ENCODE data around the gene OMP.

Gene OMP

DNA sequence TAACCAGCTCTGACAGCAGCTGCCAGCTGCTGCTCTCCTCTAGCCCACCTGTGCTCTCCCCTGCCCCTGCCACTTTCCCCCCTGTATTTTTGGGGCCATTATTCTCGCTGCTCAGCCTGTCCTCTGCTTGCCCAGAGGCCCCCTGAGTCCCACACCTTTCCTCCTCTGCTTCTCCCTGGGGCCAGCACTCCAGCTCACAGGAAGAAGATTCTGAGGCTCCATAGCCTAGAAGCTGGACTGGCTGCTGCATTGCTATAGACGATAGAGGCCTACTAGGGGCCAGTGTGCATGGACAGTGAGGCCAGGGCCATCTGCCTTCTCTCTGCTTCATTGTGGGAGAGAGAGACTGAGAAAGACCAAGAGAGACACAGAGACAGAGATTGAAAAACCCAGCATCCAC, 679 bp downstream of the OMP start:
- Histone ChIP-seq H3K4me3 (ENCODE audit: low read depth, low read length) (no peak overlapping the region), H3K27me3 (ENCODE audit: control insufficient read depth, insufficient read depth, low read length) (no peaks in the 10 kb centered on the region), H3K4me1 (ENCODE audit: control insufficient read depth, insufficient read depth, low read length) (no peaks in the 10 kb centered on the region), H3K9ac (ENCODE audit: low read depth, low read length) (no peak overlapping the region), H3K9me3 (ENCODE audit: control insufficient read depth, insufficient read depth, low read length) (no peaks in the 10 kb centered on the region), H3K36me3 (ENCODE audit: control insufficient read depth, insufficient read depth, low read length) (no peaks in the 10 kb centered on the region)

DNA sequence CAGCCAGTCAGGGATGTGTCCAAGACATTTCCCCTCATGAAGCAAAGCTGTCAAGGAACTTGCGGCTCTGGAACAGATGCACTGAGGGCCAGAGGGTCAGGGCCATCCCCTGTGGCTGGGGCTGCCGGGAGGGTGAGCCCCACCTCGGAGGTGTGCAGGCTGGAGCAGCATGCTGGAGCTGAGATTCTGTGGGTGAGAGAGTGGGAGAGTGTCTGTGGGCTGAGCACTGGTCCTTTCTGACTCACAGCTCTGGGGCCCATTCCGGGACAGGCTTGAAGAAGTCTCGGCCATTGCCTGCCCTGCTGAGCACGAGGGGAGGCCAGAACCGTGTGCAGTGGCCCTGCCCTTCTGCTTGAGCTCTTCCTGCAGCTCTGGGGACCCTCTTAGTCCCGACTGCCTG, 2.1 kb downstream of the OMP start:
- Histone ChIP-seq H3K9ac (ENCODE audit: low read depth, low read length) (no peak overlapping the region), H3K27me3 (ENCODE audit: control insufficient read depth, insufficient read depth, low read length) (no peaks in the 10 kb centered on the region), H3K36me3 (ENCODE audit: control insufficient read depth, insufficient read depth, low read length) (no peaks in the 10 kb centered on the region), H3K9me3 (ENCODE audit: control insufficient read depth, insufficient read depth, low read length) (no peaks in the 10 kb centered on the region), H3K4me1 (ENCODE audit: control insufficient read depth, insufficient read depth, low read length) (no peaks in the 10 kb centered on the region), H3K4me3 (ENCODE audit: low read depth, low read length) (no peak overlapping the region)

DNA sequence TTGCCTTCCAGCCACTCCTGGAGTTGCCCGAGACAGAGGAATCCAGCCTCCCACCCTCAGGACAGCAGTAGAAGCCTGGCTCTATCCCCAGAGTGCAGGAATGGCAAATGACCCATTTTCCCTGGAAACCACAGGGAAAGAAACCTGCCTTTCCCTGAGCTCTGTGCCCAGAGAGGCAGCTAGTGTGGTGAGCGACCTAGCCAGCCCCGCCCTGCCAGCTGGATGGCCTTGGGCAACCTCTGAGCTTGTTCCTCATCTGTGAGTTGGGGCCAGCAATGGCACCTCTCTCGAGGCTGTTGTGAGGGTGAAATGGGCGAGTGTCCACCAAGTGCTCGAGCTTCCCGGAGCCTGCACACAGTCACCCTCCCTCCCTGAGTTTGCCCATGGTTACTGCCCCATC, 3.7 kb downstream of the OMP start:
- no peaks in the 10 kb centered on the region for H3K36me3 ChIP-seq (ENCODE audit: control insufficient read depth, insufficient read depth, low read length)
- H3K4me1 ChIP-seq (ENCODE audit: control insufficient read depth, insufficient read depth, low read length) = no peaks in the 10 kb centered on the region
- H3K9me3 ChIP-seq (ENCODE audit: control insufficient read depth, insufficient read depth, low read length) = no peaks in the 10 kb centered on the region
- no peaks in the 10 kb centered on the region for H3K27me3 ChIP-seq (ENCODE audit: control insufficient read depth, insufficient read depth, low read length)
- H3K4me3 ChIP-seq (ENCODE audit: low read depth, low read length) = no peak overlapping the region
- H3K9ac ChIP-seq (ENCODE audit: low read depth, low read length) = no peak overlapping the region

DNA sequence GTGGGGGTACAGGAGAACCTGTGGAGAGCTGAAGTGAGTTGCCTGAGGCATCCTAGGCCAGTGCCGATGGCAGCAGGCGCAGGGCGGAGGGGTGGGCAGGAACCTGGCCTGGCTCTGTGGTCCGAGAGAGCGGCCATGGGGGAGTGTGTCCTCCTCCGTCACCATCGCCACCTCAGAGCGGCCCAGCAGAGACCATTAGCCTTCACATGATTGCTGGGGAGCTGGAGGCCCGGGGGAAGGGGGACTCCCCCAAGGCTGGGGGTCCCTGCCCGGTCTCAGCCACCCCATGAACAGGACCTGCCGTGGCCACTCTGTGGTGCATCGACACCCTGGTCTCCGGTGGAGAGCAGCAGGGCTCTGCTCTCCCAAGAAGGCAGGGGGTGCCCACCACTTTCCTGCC, 4.1 kb downstream of the OMP start:
- no peaks in the 10 kb centered on the region for H3K9me3 ChIP-seq (ENCODE audit: control insufficient read depth, insufficient read depth, low read length)
- H3K27me3 ChIP-seq (ENCODE audit: control insufficient read depth, insufficient read depth, low read length) = no peaks in the 10 kb centered on the region
- H3K4me3 ChIP-seq (ENCODE audit: low read depth, low read length) = no peak overlapping the region
- H3K9ac ChIP-seq (ENCODE audit: low read depth, low read length) = no peak overlapping the region
- no peaks in the 10 kb centered on the region for H3K4me1 ChIP-seq (ENCODE audit: control insufficient read depth, insufficient read depth, low read length)
- H3K36me3 ChIP-seq (ENCODE audit: control insufficient read depth, insufficient read depth, low read length) = no peaks in the 10 kb centered on the region

DNA sequence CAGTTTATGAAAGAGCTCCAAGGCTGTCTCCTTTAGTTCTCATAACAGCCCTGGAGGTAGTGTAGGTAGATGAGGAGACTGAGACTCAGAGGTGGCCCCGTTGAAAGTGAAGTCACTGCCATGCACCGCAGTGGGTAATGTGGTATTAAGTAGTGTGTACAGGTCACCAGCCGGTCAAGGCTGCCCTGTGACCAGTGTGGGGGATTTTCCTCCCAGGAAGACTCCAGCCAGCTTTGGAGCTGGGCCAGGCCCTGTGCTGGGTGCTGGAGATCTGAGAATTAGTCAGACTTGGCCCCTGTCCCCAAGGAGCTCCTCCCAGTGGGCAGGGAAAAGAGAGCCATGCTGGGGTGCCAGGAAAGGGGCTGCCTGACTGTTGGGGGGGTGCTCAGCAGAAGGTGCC, 5.3 kb downstream of the OMP start:
- H3K9ac ChIP-seq (ENCODE audit: low read depth, low read length) = no peak overlapping the region
- no peaks in the 10 kb centered on the region for H3K9me3 ChIP-seq (ENCODE audit: control insufficient read depth, insufficient read depth, low read length)
- no peaks in the 10 kb centered on the region for H3K4me1 ChIP-seq (ENCODE audit: control insufficient read depth, insufficient read depth, low read length)
- H3K4me3 ChIP-seq (ENCODE audit: low read depth, low read length) = no peak overlapping the region
- H3K27me3 ChIP-seq (ENCODE audit: control insufficient read depth, insufficient read depth, low read length) = no peaks in the 10 kb centered on the region
- no peaks in the 10 kb centered on the region for H3K36me3 ChIP-seq (ENCODE audit: control insufficient read depth, insufficient read depth, low read length)

DNA sequence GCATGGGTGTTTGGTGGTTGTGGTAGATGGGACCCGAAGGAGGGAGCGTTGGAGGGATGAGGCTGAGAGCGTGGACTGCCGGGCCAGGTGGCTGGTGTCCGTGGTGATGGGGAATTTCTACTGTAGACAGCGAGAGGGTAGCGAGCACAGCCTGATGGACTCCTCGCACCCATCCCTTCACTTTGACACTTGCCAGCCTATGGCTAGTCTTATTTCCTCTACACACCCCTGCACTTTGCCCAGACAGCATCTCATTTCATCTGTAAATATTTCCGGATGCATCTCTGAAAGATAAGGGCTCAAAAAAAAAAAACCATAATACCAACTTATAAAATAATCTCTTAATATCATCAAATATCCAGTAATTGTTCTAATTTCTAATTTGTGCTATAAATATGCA, 5.8 kb downstream of the OMP start:
- H3K9me3 ChIP-seq (ENCODE audit: control insufficient read depth, insufficient read depth, low read length) = no peaks in the 10 kb centered on the region
- H3K36me3 ChIP-seq (ENCODE audit: control insufficient read depth, insufficient read depth, low read length) = no peaks in the 10 kb centered on the region
- H3K9ac ChIP-seq (ENCODE audit: low read depth, low read length) = no peak overlapping the region
- no peaks in the 10 kb centered on the region for H3K27me3 ChIP-seq (ENCODE audit: control insufficient read depth, insufficient read depth, low read length)
- no peaks in the 10 kb centered on the region for H3K4me1 ChIP-seq (ENCODE audit: control insufficient read depth, insufficient read depth, low read length)
- no peak overlapping the region for H3K4me3 ChIP-seq (ENCODE audit: low read depth, low read length)

DNA sequence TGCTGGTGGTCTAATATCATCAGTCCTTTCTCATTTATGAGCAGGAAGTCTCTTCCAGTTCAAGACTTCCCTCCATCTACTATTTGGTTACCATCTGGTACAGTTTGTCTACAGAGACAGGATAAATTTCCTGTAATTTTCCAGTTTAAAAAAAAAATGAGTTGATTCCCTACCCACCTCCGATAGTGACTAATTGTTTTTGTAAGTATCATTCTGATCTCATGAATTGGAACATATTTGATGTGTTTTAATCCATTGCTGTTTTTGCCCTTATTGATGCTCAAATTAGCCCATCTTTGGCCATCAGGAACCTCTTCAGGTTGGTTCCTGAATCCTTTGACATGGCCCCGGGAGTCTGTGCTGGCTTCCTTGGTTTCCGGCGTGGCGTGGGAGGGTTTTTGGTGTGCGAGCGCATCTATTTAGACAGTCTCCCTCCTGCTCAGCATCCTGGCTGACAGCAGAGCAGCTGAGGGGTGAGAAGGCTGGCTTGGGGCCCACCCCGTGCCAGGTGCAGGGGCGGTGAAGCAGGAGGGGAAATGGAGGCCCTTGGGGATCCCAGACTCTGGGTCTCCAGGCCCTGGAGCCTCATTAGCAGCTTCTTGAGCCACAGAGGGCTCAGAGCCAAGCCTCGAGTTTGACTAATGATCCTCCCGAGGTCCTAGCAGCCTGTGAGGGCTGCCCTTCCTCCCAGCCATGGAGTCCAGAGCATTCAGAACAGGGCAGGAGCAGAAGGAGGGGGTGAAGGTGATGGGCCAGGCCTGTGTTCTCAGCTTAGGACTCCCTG, 6.8 kb downstream of the OMP start:
- H3K36me3 ChIP-seq (ENCODE audit: control insufficient read depth, insufficient read depth, low read length) = no peaks in the 10 kb centered on the region
- H3K9ac ChIP-seq (ENCODE audit: low read depth, low read length) = no peak overlapping the region
- no peaks in the 10 kb centered on the region for H3K27me3 ChIP-seq (ENCODE audit: control insufficient read depth, insufficient read depth, low read length)
- H3K4me1 ChIP-seq (ENCODE audit: control insufficient read depth, insufficient read depth, low read length) = no peaks in the 10 kb centered on the region
- no peaks in the 10 kb centered on the region for H3K9me3 ChIP-seq (ENCODE audit: control insufficient read depth, insufficient read depth, low read length)
- no peak overlapping the region for H3K4me3 ChIP-seq (ENCODE audit: low read depth, low read length)

DNA sequence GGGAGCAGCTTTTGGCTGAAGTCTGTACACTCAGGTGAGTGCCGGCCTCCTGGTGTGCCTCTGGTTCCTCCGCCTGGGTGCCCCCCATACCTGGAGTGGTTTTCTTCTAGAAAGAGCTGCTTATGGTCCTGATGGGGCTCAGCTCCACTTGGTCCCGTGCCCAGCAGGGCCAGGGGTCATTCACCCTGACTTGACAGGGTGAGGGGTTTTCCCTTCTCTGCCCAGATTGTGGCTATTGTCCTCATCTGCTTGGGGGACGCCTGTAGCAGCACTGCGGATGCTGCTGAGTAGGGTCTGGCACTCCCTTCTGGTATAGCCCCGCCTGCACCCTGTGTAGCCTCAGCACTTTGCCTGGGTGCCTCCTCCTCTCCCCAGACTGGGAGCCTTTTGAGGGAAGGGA, 8.2 kb downstream of the OMP start:
- H3K27me3 ChIP-seq (ENCODE audit: control insufficient read depth, insufficient read depth, low read length) = no peaks in the 10 kb centered on the region

DNA sequence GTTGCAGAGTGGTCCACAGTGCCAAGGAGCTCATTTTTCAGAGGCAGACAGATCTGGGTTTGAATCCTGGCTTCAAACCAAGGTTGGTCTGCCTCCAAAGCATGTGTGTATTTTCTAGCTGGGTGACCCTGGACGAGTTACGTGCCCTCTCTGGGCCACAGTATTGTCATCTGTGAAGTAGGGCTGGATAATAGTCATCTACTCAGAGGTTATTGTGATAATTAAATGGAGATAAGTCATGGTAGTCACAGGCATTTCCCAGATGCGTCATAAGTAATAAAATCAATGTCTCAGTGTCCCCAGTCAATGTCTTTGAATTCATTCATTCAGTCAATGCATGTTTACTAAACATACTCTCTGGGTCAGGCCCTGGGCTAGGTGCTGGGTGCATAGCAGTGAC, 8.6 kb downstream of the OMP start:
- H3K27me3 ChIP-seq (ENCODE audit: control insufficient read depth, insufficient read depth, low read length) = no peaks in the 10 kb centered on the region
- H3K9ac ChIP-seq (ENCODE audit: low read depth, low read length) = no peak overlapping the region
- no peaks in the 10 kb centered on the region for H3K9me3 ChIP-seq (ENCODE audit: control insufficient read depth, insufficient read depth, low read length)
- H3K4me3 ChIP-seq (ENCODE audit: low read depth, low read length) = no peak overlapping the region
- no peaks in the 10 kb centered on the region for H3K36me3 ChIP-seq (ENCODE audit: control insufficient read depth, insufficient read depth, low read length)
- no peaks in the 10 kb centered on the region for H3K4me1 ChIP-seq (ENCODE audit: control insufficient read depth, insufficient read depth, low read length)

More for the DNA sequence above, 8.2 kb downstream of the OMP start:
- Histone ChIP-seq H3K9me3 (ENCODE audit: control insufficient read depth, insufficient read depth, low read length) (no peaks in the 10 kb centered on the region), H3K36me3 (ENCODE audit: control insufficient read depth, insufficient read depth, low read length) (no peaks in the 10 kb centered on the region), H3K4me1 (ENCODE audit: control insufficient read depth, insufficient read depth, low read length) (no peaks in the 10 kb centered on the region), H3K9ac (ENCODE audit: low read depth, low read length) (no peak overlapping the region), H3K4me3 (ENCODE audit: low read depth, low read length) (no peak overlapping the region)

DNA sequence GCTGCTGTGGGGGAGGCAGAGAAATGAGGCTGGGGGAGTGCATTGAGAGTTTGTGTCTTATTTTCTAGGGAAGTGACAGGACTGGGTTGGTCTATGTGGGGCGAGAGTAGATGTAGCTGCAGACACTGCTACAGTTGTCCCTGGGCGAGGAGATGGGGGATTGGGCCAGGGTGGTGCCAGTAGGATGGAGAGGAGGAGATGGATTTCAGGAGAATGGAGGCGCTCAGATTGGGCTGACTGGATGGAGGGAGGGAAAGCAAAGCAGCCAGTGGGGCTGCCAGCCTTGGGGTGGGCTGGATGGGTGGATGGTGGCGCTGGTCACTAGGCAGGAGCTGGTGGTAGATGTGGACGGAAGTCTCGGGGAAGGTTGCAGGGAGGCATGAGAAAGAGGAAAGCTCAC, 9.3 kb downstream of the OMP start:
- Histone ChIP-seq H3K4me1 (ENCODE audit: control insufficient read depth, insufficient read depth, low read length) (no peaks in the 10 kb centered on the region), H3K4me3 (ENCODE audit: low read depth, low read length) (no peak overlapping the region)

DNA sequence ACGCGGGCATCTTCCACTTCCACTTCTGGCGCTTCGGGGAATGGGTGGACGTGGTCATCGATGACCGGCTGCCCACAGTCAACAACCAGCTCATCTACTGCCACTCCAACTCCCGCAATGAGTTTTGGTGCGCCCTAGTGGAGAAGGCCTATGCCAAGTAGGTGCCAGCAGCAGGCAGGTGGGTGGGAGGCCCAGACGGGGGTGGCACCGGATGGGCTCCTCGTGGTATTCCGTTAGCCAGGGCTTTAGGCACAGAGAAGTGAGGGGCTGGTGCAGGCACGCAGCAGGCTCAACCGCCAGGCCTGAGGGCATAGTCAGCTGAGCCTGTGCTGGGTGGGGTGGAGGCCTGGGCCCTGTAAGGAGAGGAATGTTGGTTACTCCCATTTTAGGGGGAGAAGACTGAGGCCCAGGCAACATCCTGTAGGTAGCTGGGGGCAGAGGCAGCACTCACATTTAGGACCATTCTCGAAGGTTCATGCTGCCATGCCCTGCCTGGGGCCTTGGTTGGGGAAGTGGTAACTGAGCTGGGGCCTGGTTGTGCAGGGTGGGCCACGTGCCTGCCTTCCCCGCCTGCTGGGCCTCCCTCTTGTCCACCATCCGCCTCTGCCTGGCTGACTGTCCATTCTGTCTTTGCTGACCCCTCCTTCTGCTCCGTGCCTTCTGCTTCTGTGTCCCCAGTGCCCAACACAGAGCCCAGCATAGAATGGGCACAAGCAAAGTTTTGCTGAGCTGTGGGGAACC, 10.2 kb downstream of the OMP start:
- Histone ChIP-seq H3K4me1 (ENCODE audit: control insufficient read depth, insufficient read depth, low read length) (no peaks in the 10 kb centered on the region), H3K4me3 (ENCODE audit: low read depth, low read length) (no peak overlapping the region), H3K9me3 (ENCODE audit: control insufficient read depth, insufficient read depth, low read length) (no peaks in the 10 kb centered on the region), H3K9ac (ENCODE audit: low read depth, low read length) (no peak overlapping the region), H3K36me3 (ENCODE audit: control insufficient read depth, insufficient read depth, low read length) (no peaks in the 10 kb centered on the region), H3K27me3 (ENCODE audit: control insufficient read depth, insufficient read depth, low read length) (no peaks in the 10 kb centered on the region)

More for the DNA sequence above, 9.3 kb downstream of the OMP start:
- Histone ChIP-seq H3K36me3 (ENCODE audit: control insufficient read depth, insufficient read depth, low read length) (no peaks in the 10 kb centered on the region), H3K27me3 (ENCODE audit: control insufficient read depth, insufficient read depth, low read length) (no peaks in the 10 kb centered on the region), H3K9me3 (ENCODE audit: control insufficient read depth, insufficient read depth, low read length) (no peaks in the 10 kb centered on the region), H3K9ac (ENCODE audit: low read depth, low read length) (no peak overlapping the region)

DNA sequence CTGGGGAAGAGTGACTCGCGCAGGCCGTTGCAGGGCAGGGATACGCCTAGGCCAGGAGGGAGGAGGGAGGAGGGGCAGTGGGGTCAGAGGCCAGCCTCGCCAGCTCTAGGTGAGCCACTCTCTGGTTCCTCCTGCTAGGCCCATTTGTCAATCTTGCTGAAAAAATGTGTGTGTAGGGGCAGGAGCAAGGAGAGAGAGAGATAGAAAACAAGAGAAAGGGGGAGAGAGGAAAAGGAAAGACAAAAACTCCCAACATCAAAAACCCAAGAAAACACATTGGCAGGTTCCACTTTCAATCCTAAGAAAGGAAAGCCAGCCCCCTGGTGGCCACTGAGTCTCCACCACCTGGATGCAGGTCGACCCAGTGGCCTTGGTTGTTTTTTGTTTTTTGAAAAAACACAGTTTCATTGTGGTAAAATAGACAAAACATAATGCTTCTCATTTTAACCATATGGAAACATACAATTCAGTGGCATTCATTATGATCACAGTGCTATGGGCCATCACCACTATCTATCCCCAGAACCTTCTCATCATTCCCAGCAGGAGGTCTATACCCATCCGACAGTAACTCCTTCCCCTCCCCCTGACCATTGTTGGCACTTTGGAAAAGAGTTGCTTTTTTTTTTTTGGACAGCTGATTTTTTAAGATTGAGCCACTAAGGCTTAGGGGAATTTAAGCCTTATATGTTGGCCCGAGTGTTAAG, 10.9 kb downstream of the OMP start:
- Histone ChIP-seq H3K36me3 (ENCODE audit: control insufficient read depth, insufficient read depth, low read length) (peaks cover 3% of the 10 kb centered on the region), H3K27me3 (ENCODE audit: control insufficient read depth, insufficient read depth, low read length) (no peaks in the 10 kb centered on the region)

More for the DNA sequence above, 10.9 kb downstream of the OMP start:
- Histone ChIP-seq H3K4me3 (ENCODE audit: low read depth, low read length) (no peak overlapping the region), H3K9ac (ENCODE audit: low read depth, low read length) (no peak overlapping the region), H3K9me3 (ENCODE audit: control insufficient read depth, insufficient read depth, low read length) (no peaks in the 10 kb centered on the region), H3K4me1 (ENCODE audit: control insufficient read depth, insufficient read depth, low read length) (no peaks in the 10 kb centered on the region)

Measured in iPS-15b (cell line).